H1 (cell line): Measurements from ENCODE around the gene CSGALNACT2. TPM values are rescaled to one million over a fixed set of nuclear protein-coding genes. Genes with fewer than 3 reads are reported as not detected.
A peak's percentile ranks its signal among the peaks of the same experiment; 100 is the strongest.

Experiments
- CTCF ChIA-PET: fragments of 300-600 bp; sonication (Branson Sonifier 250); formaldehyde crosslinking; loops from one replicate; lab custom pipeline; 2021; ENCODE audit not compliant: partially characterized antibody; lab: Charles Lee
- POLR2A ChIA-PET: fragments of 300-600 bp; sonication (Branson Sonifier 250); formaldehyde crosslinking; loops from one replicate; lab custom pipeline; 2021; ENCODE audit warnings: inconsistent platforms; ENCODE audit not compliant: partially characterized antibody; lab: Charles Lee
- DNase-seq, 2 experiments: peaks; one replicate each; pipeline versions ENCODE4 v3.0.0 to v3.0.0-alpha.2; 2010 to 2022; ENCODE audit warnings: low spot score in 2 of 2, low read depth in 1 of 2, mixed read lengths in 1 of 2
- FAIRE-seq: peaks from 2 replicates; lab custom pipeline; 2011; peaks lifted over from hg19 to GRCh38; lab: Jason Lieb, UNC
- H2AFZ ChIP-seq: 2 replicates; pipeline ENCODE4 v1.8.1; 2012; ENCODE audit warnings: low read length, inconsistent platforms
- H2AK5ac ChIP-seq: 2 replicates; pipeline ENCODE4 v1.6.1; 2013; ENCODE audit warnings: low read depth, low read length
- H2BK120ac ChIP-seq: replicated peaks from 2 replicates; pipeline ENCODE3; 2013; ENCODE audit warnings: low read depth, low read length, inconsistent platforms
- H2BK12ac ChIP-seq: 2 replicates; pipeline ENCODE4 v1.6.1; 2013; ENCODE audit warnings: low read depth, low read length
- H2BK15ac ChIP-seq: 2 replicates; pipeline ENCODE4 v1.6.1; 2013; ENCODE audit warnings: low read length
- H2BK20ac ChIP-seq: 2 replicates; pipeline ENCODE4 v1.6.1; 2013; ENCODE audit warnings: low read length
- H2BK5ac ChIP-seq: 2 replicates; pipeline ENCODE4 v1.6.1; 2013; ENCODE audit warnings: low read depth, low read length
- H3K14ac ChIP-seq: 2 replicates; pipeline ENCODE4 v1.6.1; 2013; ENCODE audit warnings: inconsistent platforms; ENCODE audit not compliant: insufficient read length
- H3K18ac ChIP-seq: 2 replicates; pipeline ENCODE4 v1.6.1; 2013; ENCODE audit warnings: low read length; ENCODE audit errors: extremely low read depth
- H3K23ac ChIP-seq: 2 replicates; pipeline ENCODE4 v1.6.1; 2013; ENCODE audit warnings: inconsistent platforms; ENCODE audit not compliant: insufficient read length
- H3K23me2 ChIP-seq: 2 replicates; pipeline ENCODE4 v1.6.1; 2013; ENCODE audit warnings: low read depth, low read length
- H3K27ac ChIP-seq: 2 replicates; pipeline ENCODE4 v1.6.1; 2011; ENCODE audit warnings: low read depth, low read length, inconsistent platforms
- H3K27me3 ChIP-seq, 4 experiments: replicated peaks in 1 of 4; 1 replicate in 1 of 4; 2 replicates in 3 of 4; pipeline versions ENCODE4 v1.6.1 to v1.8.1; 2011 to 2013; ENCODE audit warnings: low read length in 3 of 4, mild to moderate bottlenecking in 3 of 4, inconsistent platforms in 2 of 4, mixed read lengths in 2 of 4, moderate library complexity in 1 of 4; ENCODE audit not compliant: control insufficient read depth in 3 of 4, insufficient read depth in 3 of 4; ENCODE audit errors: extremely low read depth in 1 of 4
- H3K36me3 ChIP-seq, 4 experiments: 2 replicates each; pipeline versions ENCODE4 v1.6.1 to v1.8.1; 2011 to 2013; ENCODE audit warnings: mild to moderate bottlenecking in 4 of 4, low read length in 3 of 4, moderate library complexity in 2 of 4, control low read depth in 1 of 4, inconsistent platforms in 1 of 4; ENCODE audit not compliant: insufficient read depth in 4 of 4, control insufficient read depth in 2 of 4
- H3K4ac ChIP-seq: replicated peaks from 2 replicates; pipeline ENCODE3; 2013; ENCODE audit warnings: low read length, low read depth, mixed read lengths, inconsistent platforms; ENCODE audit not compliant: insufficient read length
- H3K4me1 ChIP-seq, 4 experiments: replicated peaks in 1 of 4; 1 replicate in 1 of 4; 2 replicates in 3 of 4; pipeline versions ENCODE4 v1.6.1 to v1.8.1; 2011 to 2013; ENCODE audit warnings: low read length in 3 of 4, inconsistent platforms in 2 of 4, mixed read lengths in 1 of 4; ENCODE audit not compliant: insufficient read depth in 4 of 4, control insufficient read depth in 3 of 4
- H3K4me2 ChIP-seq, 2 experiments: 2 replicates each; pipeline versions ENCODE4 v1.6.1 to v1.8.1; 2011 to 2013; ENCODE audit warnings: low read depth in 2 of 2, low read length in 2 of 2, control low read depth in 1 of 2, inconsistent platforms in 1 of 2, mild to moderate bottlenecking in 1 of 2; ENCODE audit not compliant: insufficient read depth in 1 of 2
- H3K4me3 ChIP-seq, 4 experiments: fragments of 200-600, 300-600 bp in 1 of 4; sonication (generic), shearing (Covaris generic), sonication (Bioruptor Twin) in 1 of 4; 2 replicates each; pipeline versions ENCODE4 v1.5.1 to v1.8.1; 2011 to 2016; ENCODE audit warnings: low read length in 4 of 4, low read depth in 3 of 4, control low read depth in 2 of 4, inconsistent platforms in 2 of 4, mild to moderate bottlenecking in 2 of 4, mixed read lengths in 1 of 4, moderate library complexity in 1 of 4; ENCODE audit not compliant: insufficient read depth in 2 of 4; ENCODE audit errors: extremely low read depth in 1 of 4
- H3K56ac ChIP-seq: replicated peaks from 2 replicates; pipeline ENCODE3; 2013; ENCODE audit warnings: low read depth, mild to moderate bottlenecking, mixed read lengths, low read length, inconsistent platforms; ENCODE audit not compliant: insufficient read length
- H3K79me1 ChIP-seq: 2 replicates; pipeline ENCODE4 v1.6.1; 2013; ENCODE audit warnings: low read depth, low read length, control low read depth
- H3K79me2 ChIP-seq, 2 experiments: 2 replicates each; pipeline versions ENCODE4 v1.6.1 to v1.8.1; 2012 to 2013; ENCODE audit warnings: low read length in 2 of 2, mild to moderate bottlenecking in 2 of 2, inconsistent platforms in 1 of 2; ENCODE audit not compliant: insufficient read depth in 2 of 2, control insufficient read depth in 1 of 2
- H3K9ac ChIP-seq, 4 experiments: replicated peaks in 1 of 4; 1 replicate in 1 of 4; 2 replicates in 3 of 4; pipeline versions ENCODE4 v1.6.1 to v1.8.1; 2011 to 2013; ENCODE audit warnings: low read depth in 3 of 4, low read length in 3 of 4, control low read depth in 2 of 4, mild to moderate bottlenecking in 2 of 4, moderate library complexity in 2 of 4, inconsistent platforms in 1 of 4; ENCODE audit errors: extremely low read depth in 1 of 4
- H3K9me3 ChIP-seq, 2 experiments: 2 replicates each; pipeline versions ENCODE4 v1.6.1 to v1.8.1; 2012 to 2013; ENCODE audit warnings: mild to moderate bottlenecking in 2 of 2, moderate library complexity in 2 of 2, control low read depth in 1 of 2, inconsistent platforms in 1 of 2, low read depth in 1 of 2, low read length in 1 of 2, mixed read lengths in 1 of 2; ENCODE audit not compliant: insufficient read depth in 2 of 2
- H4K20me1 ChIP-seq, 2 experiments: replicated peaks in 1 of 2; 2 replicates each; pipeline versions ENCODE3 to v1.8.1; 2011 to 2013; ENCODE audit warnings: inconsistent platforms in 2 of 2, low read length in 2 of 2, mild to moderate bottlenecking in 1 of 2; ENCODE audit not compliant: insufficient read depth in 2 of 2, control insufficient read depth in 1 of 2
- H4K5ac ChIP-seq: 2 replicates; pipeline ENCODE4 v1.6.1; 2013; ENCODE audit warnings: low read length, low read depth, mixed read lengths, inconsistent platforms; ENCODE audit not compliant: insufficient read length
- H4K8ac ChIP-seq: 2 replicates; pipeline ENCODE4 v1.8.0; 2013; ENCODE audit warnings: mild to moderate bottlenecking, moderate library complexity, low read length, inconsistent platforms; ENCODE audit not compliant: insufficient read depth; ENCODE audit errors: extremely low read depth
- H4K91ac ChIP-seq: replicated peaks from 2 replicates; pipeline ENCODE3; 2013; ENCODE audit warnings: low read length, mixed read lengths, inconsistent platforms; ENCODE audit not compliant: insufficient read length
- ASH2L ChIP-seq: fragments of 200-600, 300-600 bp; sonication (generic); IDR thresholded peaks from one replicate; pipeline ENCODE4 v1.7.1; 2017; ENCODE audit warnings: low read length
- TAF7 ChIP-seq: optimal IDR thresholded peaks from 2 replicates; pipeline ENCODE3; 2011; ENCODE audit warnings: low read depth, mild to moderate bottlenecking, inconsistent platforms, low read length, moderate library complexity, borderline replicate concordance
- TBP ChIP-seq: IDR thresholded peaks from 2 replicates; pipeline ENCODE4 v1.6.1; 2011; ENCODE audit warnings: low read depth, low read length, improper control_type of control experiment
- WGBS, 2 experiments: shearing (Covaris generic) in 1 of 2; methylation state at CpG; one replicate each; pipeline versions ENCODE4 v1.1.6 to v1.1.7; 2013 to 2015; ENCODE audit warnings: low lambda C conversion rate in 2 of 2, mixed read lengths in 2 of 2, inconsistent platforms in 1 of 2, low coverage in 1 of 2, missing lambda C conversion rate in 1 of 2; ENCODE audit not compliant: insufficient replicate concordance in 2 of 2, insufficient coverage in 1 of 2, insufficient read length in 1 of 2; ENCODE audit errors: extremely low coverage in 1 of 2, missing lambda C conversion rate in 1 of 2; 5-methylcytosine and 5-hydroxymethylcytosine counted together
- polyA plus RNA-seq, 7 experiments: library from polyadenylated mRNA; depleted of rRNA in 3 of 7; stranded (reverse) in 5 of 7; unstranded in 2 of 7; fragments of >200 nt in 5 of 7; fragments of 200-250 nt in 2 of 7; gene quantifications; 1 replicate in 5 of 7; 2 replicates in 1 of 7; 4 replicates in 1 of 7; pipeline versions ENCODE4 v1.2.1 to v1.2.3, GENCODE V29; 2011 to 2013; ENCODE audit warnings: missing spikeins in 2 of 7, mixed read lengths in 2 of 7
- total RNA-seq: library from RNA; stranded (reverse); fragmentation: NEBNext Ultra II Directional; extraction: Animal tissue kit (Norgen Biotek cat#: 25700); gene quantifications from 2 replicates; pipeline ENCODE4 v1.2.1, GENCODE V29; 2021

The CSGALNACT2 gene
- total and polyA plus RNA-seq, 2 of the 8 experiments (the other 6 are each of a cell fraction or from before 2014, with no cell fraction given), result 2.6 to 5.3 TPM

DNA sequence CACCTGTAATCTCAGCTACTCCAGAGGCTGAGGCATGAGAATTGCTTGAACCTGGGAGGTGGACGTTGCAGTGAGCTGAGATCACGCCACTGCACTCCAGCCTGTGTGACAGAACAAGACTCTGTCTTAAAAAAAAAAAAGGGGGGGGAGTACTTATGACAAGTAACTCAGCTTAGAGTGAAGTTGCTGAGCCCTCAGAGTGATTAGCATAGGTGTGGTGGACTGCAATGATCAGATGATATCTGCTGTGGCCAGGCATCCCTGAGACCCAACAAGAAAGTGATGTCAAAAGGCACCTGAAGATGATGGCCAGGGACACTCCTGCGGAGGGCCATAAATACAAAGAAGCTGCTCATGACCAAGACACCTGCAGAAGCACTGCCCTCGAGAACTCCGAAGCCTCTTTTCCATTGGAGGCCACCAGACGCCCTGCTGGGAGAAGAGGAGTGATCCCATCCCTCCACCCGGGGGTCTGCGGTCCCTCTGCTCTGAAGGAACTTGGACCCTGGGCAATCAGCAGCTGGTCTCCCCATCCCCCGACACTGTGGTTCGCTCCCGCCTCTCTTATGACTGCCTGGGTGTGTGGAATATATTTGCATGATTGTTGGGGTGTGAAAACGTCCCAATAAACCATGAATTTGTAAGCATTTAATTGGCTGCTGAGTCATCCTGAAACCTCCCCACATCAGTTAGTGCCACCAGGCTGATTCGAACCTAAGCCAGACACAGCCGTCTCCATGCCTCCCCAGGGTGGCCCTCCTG is 82.6 kb downstream of the CSGALNACT2 start:
- no peak overlapping the region for H2BK20ac ChIP-seq
- no peak overlapping the region for H3K14ac ChIP-seq
- no peak overlapping the region for H3K27ac ChIP-seq
- peaks cover 0 to 6% (median 2%) of the 10 kb centered on the region in 4 experiments; a peak in 4 of 7 replicates for H3K4me1 ChIP-seq
- H3K27me3 ChIP-seq, result no peaks in the 10 kb centered on the region
- no peak overlapping the region for H2AK5ac ChIP-seq
- H2AFZ ChIP-seq, result no peak overlapping the region
- H3K9ac ChIP-seq, result no peak overlapping the region
- FAIRE-seq (no peak), DNase-seq (no peak)
- H3K56ac ChIP-seq, result no peak overlapping the region
- H3K9me3 ChIP-seq, result no peaks in the 10 kb centered on the region
- CTCF ChIA-PET, result interaction anchor here (0.9 to 12.7 kb wide), 18 partner anchors 8 to 240 kb away, joined by 3 to 159 read pairs (median 6); no protein-coding TSS in a partner anchor
- H4K5ac ChIP-seq, result no peak overlapping the region
- H4K8ac ChIP-seq, result peak overlapping the region; percentile 71
- POLR2A ChIA-PET, result interaction anchor here (0.6 to 1.1 kb wide), 3 partner anchors 10 to 1494 kb away, joined by 3 to 6 read pairs (median 3); no protein-coding TSS in a partner anchor
- TF ChIP-seq TAF7 (peak; percentile 36), ASH2L (no peak), TBP (no peak)
- TF ChIP-seq, all 59 proteins: peak for 1
- Histone ChIP-seq H2BK5ac (no peak overlapping the region), H4K91ac (no peak overlapping the region), H4K20me1 (peaks cover 0 to 8% of the 10 kb centered on the region in 2 experiments), H3K36me3 (no peaks in the 10 kb centered on the region), H3K4me3 (no peak overlapping the region), H2BK120ac (no peak overlapping the region), H2BK15ac (no peak overlapping the region), H3K79me2 (no peaks in the 10 kb centered on the region), H3K79me1 (no peaks in the 10 kb centered on the region), H3K23ac (no peak overlapping the region), H2BK12ac (no peak overlapping the region), H3K4ac (no peak overlapping the region), H3K23me2 (peaks cover 6% of the 10 kb centered on the region; the same call in 1 of the 2 replicates), H3K18ac (no peak overlapping the region), H3K4me2 (no peak overlapping the region)
- 86% methylated on average over 14 of the region's 14 CpGs; no CpG with 5 or more reads in 1 of the 2 experiments for WGBS, 2 experiments
